Heart right ventricle (tissue), 16 donors: ENCODE measurements around the gene FA2H. TPM values are rescaled to one million over a fixed set of nuclear protein-coding genes. Genes with fewer than 3 reads are reported as not detected.

Experiments
- ATAC-seq, 8 donors: fragments of 200-7000 bp; cut with Tn5 transposase; one replicate each; pipeline ENCODE4 v1.9.1; 2020; ENCODE audit warnings: mild to moderate bottlenecking in 8 of 8, moderate library complexity in 8 of 8, moderate number of reproducible peaks in 1 of 8
- DNase-seq, 2 donors: peaks; one replicate each; pipeline ENCODE4 v3.0.0-alpha.2; 2020
- H3K27ac ChIP-seq, 10 donors: fragments of 200-600 bp; sonication (generic) in 2 of 10; one replicate each; pipeline versions ENCODE4 v1.5.0 to v1.8.0; 2020 to 2022; ENCODE audit warnings: mild to moderate bottlenecking in 3 of 10
- H3K27me3 ChIP-seq, 7 donors: fragments of 200-600 bp; one replicate each; pipeline ENCODE4 v1.8.0; 2021 to 2022; ENCODE audit warnings: mild to moderate bottlenecking in 2 of 7
- H3K36me3 ChIP-seq, 9 donors: fragments of 200-600 bp; sonication (generic) in 1 of 9; one replicate each; pipeline versions ENCODE4 v1.5.0 to v1.8.0; 2020 to 2022; ENCODE audit warnings: mild to moderate bottlenecking in 2 of 9
- H3K4me1 ChIP-seq, 9 donors: fragments of 200-600 bp; sonication (generic) in 1 of 9; one replicate each; pipeline versions ENCODE4 v1.5.0 to v1.8.0; 2020 to 2022; ENCODE audit warnings: mild to moderate bottlenecking in 4 of 9
- H3K4me3 ChIP-seq, 10 donors: fragments of 200-600 bp; sonication (generic) in 2 of 10; one replicate each; pipeline versions ENCODE4 v1.5.0 to v1.8.0; 2020 to 2022; ENCODE audit warnings: mild to moderate bottlenecking in 7 of 10, moderate library complexity in 2 of 10
- H3K9me3 ChIP-seq, 11 donors: fragments of 200-600 bp in 10 of 11; sonication (generic) in 2 of 11; one replicate each; pipeline versions ENCODE4 v1.5.0 to v1.8.0; 2013 to 2022; ENCODE audit warnings: mild to moderate bottlenecking in 2 of 11, control low read depth in 1 of 11, moderate library complexity in 1 of 11
- WGBS, 2 donors: extraction: QIAGEN DNeasy Blood & Tissue Kit; methylation state at CpG; one replicate each; pipeline ENCODE4 v1.1.7; 2013; ENCODE audit warnings: inconsistent platforms in 1 of 2; 5-methylcytosine and 5-hydroxymethylcytosine counted together
- intact Hi-C, 10 donors: fragments of 100-400 bp; cut with DNase I; formaldehyde crosslinking; loops; one replicate each; pipeline versions ENCODE4 v1.11.1 to v1.14.2; 2022
- polyA plus RNA-seq, 2 donors: library from polyadenylated mRNA; stranded (reverse); fragments of 200-250 nt; gene quantifications; one replicate each; pipeline ENCODE4 v1.2.3, GENCODE V29; 2013
- total RNA-seq, 10 donors: library from RNA; stranded (reverse); fragmentation: NEBNext Ultra II Directional in 3 of 10; extraction: Animal tissue kit (Norgen Biotek cat#: 25700) in 3 of 10; gene quantifications; one replicate each; pipeline versions ENCODE4 v1.2.1 to v1.2.4, GENCODE V29; 2021 to 2023
- TF ChIP-seq, protein P1 (sequence below), 9 donors: fragments of 200-600 bp; sonication (generic) in 2 of 9; IDR thresholded peaks; one replicate each; pipeline versions ENCODE4 v1.5.0 to v1.8.0; 2021 to 2022; ENCODE audit warnings: antibody characterized with exemption in 9 of 9, mild to moderate bottlenecking in 5 of 9, moderate library complexity in 1 of 9
- donor health status: Arrhythmogenic right ventricular cardiomyopathy.
- donor health status: ischemic (EF 13 %, LVEDD 7.1; RV severe dilation, severe dysfunction).
- donor health status: healthy with polysubstance abuse.
- donor health status: DM: no; HTN: yes; CAD: no.
- donor health status: DM: no; HTN: no; CAD: no.
- donor health status: ischemic (EF 25% LVEDD 6.9; RV normal size, moderate dysfunction).
- donor health status: ischemic (EF 25% LVEDD 5.7; RV mildly dilated, moderate dysfunction).
- donor health status: healthy.
- donor health status: DM: yes; HTN: yes; CAD: no.
- donor health status: Ischemic cardiomyopathy.
- donor health status: ischemic (EF 35%, LVEDD 5.7; RV mildly dilated, moderate dysfunction).
- donor health status: nonischemic (EF 11% LVEDD 7.7; RV severe dilation, severe dysfunction).
- donor health status: DM: yes; HTN: yes; CAD: no.
- donor health status: PGD.
- donor health status: ischemic (EF 29% LVEDD 5.4; RV normal size, mild dysfunction).
- donor health status: nonischemic (EF 23%, LVEDD 6.1; RV moderate dilation, normal function).

FA2H gene
- total and polyA plus RNA-seq, 12 donors, result 0.04 to 0.41 (median 0.15) TPM; not detected in 9

GRCh38 chr16:74721716-74722115 lies 52.9 kb downstream of the FA2H start:
- intact Hi-C loops, result no loop called here
- H3K27me3 ChIP-seq, result peaks cover 0 to 18% (median 2%) of the 10 kb centered on the region in 7 donors
- no peak for ATAC-seq

DNA sequence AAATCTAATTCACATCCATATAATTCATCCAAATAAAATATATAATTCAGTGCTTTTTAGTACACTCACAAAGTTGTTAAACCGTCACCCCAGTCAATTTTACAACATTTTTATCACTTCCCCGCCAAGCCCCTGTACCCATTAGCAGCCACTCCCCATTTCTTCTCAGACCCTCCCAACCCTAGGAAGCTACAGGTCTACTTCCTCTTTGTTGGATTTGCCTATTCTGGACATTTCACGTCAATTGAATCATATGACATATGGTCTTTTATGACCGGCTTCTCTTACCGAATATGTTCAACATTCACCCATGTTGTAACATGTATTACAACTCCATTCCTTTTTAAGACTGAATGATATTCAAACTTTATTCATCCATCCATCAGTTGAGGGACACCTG lies 54.0 kb downstream of the FA2H start:
- no peaks in the 10 kb centered on the region for H3K4me1 ChIP-seq
- no peak overlapping the region for H3K4me3 ChIP-seq
- peaks cover 0 to 15% (median 2%) of the 10 kb centered on the region in 7 donors for H3K27me3 ChIP-seq
- no peak overlapping the region for H3K27ac ChIP-seq
- H3K36me3 ChIP-seq, result no peaks in the 10 kb centered on the region
- TF ChIP-seq, protein P1, sequence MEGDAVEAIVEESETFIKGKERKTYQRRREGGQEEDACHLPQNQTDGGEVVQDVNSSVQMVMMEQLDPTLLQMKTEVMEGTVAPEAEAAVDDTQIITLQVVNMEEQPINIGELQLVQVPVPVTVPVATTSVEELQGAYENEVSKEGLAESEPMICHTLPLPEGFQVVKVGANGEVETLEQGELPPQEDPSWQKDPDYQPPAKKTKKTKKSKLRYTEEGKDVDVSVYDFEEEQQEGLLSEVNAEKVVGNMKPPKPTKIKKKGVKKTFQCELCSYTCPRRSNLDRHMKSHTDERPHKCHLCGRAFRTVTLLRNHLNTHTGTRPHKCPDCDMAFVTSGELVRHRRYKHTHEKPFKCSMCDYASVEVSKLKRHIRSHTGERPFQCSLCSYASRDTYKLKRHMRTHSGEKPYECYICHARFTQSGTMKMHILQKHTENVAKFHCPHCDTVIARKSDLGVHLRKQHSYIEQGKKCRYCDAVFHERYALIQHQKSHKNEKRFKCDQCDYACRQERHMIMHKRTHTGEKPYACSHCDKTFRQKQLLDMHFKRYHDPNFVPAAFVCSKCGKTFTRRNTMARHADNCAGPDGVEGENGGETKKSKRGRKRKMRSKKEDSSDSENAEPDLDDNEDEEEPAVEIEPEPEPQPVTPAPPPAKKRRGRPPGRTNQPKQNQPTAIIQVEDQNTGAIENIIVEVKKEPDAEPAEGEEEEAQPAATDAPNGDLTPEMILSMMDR (IDR thresholded peaks at IDR 0.05), result no peak
- ATAC-seq (no peak), DNase-seq (no peak)
- 76 to 77% methylated on average over 5 of the region's 5 CpGs for WGBS, 2 donors
- H3K9me3 ChIP-seq, result no peaks in the 10 kb centered on the region
- intact Hi-C loops, result no loop called here

More at GRCh38 chr16:74721716-74722115, 52.9 kb downstream of the FA2H start:
- TF ChIP-seq, protein P1 (IDR thresholded peaks at IDR 0.05), result no peak
- Histone ChIP-seq H3K4me1 (no peaks in the 10 kb centered on the region), H3K9me3 (peaks cover 0 to 4% (median under 1%) of the 10 kb centered on the region in 11 donors), H3K4me3 (no peak overlapping the region), H3K36me3 (no peaks in the 10 kb centered on the region), H3K27ac (no peak overlapping the region)
- no peak for DNase-seq
- 82 to 85% methylated on average over 11 of the region's 11 CpGs for WGBS, 2 donors

DNA sequence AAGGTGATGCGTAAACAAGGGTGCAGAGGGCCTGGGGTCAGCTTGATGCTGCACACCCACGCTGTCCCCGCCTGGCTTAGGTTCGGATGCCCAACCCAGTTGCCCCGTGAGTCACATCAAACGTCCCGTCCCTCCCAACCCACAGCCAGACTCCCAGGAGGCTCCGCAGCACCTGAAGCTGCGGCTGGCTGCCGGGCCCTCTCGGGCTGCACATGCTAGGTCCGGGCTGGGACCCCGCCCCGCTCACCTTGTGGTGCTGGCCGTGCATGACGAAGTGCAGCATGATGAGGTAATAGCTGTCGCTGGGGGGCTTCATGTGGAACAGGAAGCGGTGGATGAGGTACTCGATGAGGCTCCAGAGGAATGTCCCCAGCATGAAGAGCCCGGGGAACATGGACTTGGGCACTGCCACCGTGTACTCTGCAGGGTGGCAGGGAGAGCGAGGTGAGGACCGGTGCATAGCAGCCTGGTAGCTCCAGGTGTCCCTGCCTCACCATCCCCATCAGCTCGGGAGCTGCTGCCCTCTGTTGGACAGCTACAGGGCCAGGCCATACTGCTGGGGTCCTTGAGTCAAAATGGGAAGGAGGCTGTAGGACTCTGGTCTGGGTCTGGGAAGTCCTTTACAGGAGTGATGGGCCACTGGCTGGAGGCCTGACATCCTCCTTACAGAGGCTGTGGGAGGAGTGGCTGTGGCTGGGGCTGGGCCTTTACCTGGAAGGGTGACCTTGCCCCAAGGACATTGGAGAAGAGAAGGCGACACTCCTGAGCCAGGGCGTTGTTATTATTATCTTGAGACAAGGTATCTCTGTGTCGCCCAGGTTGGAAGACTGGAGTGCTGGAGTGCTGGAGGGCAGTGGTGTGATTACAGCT lies 55.6 kb downstream of the FA2H start:
- Histone ChIP-seq H3K27ac (no peak overlapping the region), H3K4me3 (no peak overlapping the region), H3K27me3 (peaks cover 0 to 11% (median 2%) of the 10 kb centered on the region in 7 donors), H3K9me3 (no peaks in the 10 kb centered on the region), H3K4me1 (no peaks in the 10 kb centered on the region), H3K36me3 (no peaks in the 10 kb centered on the region)
- intact Hi-C loops, result loop anchor here in 1 of 10 donors (5.0 kb wide), 1 partner anchor 138 kb away; no protein-coding TSS in a partner anchor
- TF ChIP-seq, protein P1 (IDR thresholded peaks at IDR 0.05), result no peak
- 91 to 92% methylated on average over 27 of the region's 27 CpGs for WGBS, 2 donors
- ATAC-seq (no peak), DNase-seq (no peak)

GRCh38 chr16:74718140-74718539 lies 56.5 kb downstream of the FA2H start:
- TF ChIP-seq, protein P1 (IDR thresholded peaks at IDR 0.05), result no peak
- DNase-seq (no peak), ATAC-seq (peak in 1 of 8 donors; percentile 11)
- 87 to 88% methylated on average over 13 of the region's 13 CpGs for WGBS, 2 donors
- Histone ChIP-seq H3K4me3 (no peak overlapping the region), H3K27me3 (peaks cover 0 to 8% (median 0%) of the 10 kb centered on the region in 7 donors), H3K36me3 (no peaks in the 10 kb centered on the region), H3K4me1 (no peaks in the 10 kb centered on the region), H3K27ac (no peak overlapping the region), H3K9me3 (no peaks in the 10 kb centered on the region)
- intact Hi-C loops, result loop anchor here in 1 of 10 donors (5.0 kb wide), 1 partner anchor 139 kb away; no protein-coding TSS in a partner anchor
